Pulmonary artery endothelial cell (primary cell): ENCODE measurements around the gene ZNF592. TPM values are rescaled to one million over a fixed set of nuclear protein-coding genes. Genes with fewer than 3 reads are reported as not detected.

Source experiments
- DNase-seq: peaks from one replicate; pipeline ENCODE4 v3.0.0-alpha.2; 2011; ENCODE audit warnings: low read depth, low spot score
- total RNA-seq: library from RNA; depleted of rRNA; stranded (reverse); fragments of >200 nt; gene quantifications from 2 replicates; pipeline ENCODE4 v1.2.3, GENCODE V29; 2014

The ZNF592 gene
- total RNA-seq, 1 donor from 2014 or later = 3.9 TPM

GRCh38 chr15:84805221-84805620 is 56.8 kb downstream of the ZNF592 start:
- DNase-seq = no peak

GRCh38 chr15:84807228-84807627 is 58.8 kb downstream of the ZNF592 start:
- no peak for DNase-seq

GRCh38 chr15:84810073-84810840 is 61.9 kb downstream of the ZNF592 start:
- DNase-seq = no peak

GRCh38 chr15:84811151-84811550 is 62.8 kb downstream of the ZNF592 start:
- DNase-seq = no peak

GRCh38 chr15:84811828-84812227 is 63.4 kb downstream of the ZNF592 start:
- no peak for DNase-seq

- no peak for DNase-seq
These were observed 64.5 kb downstream of the ZNF592 start for GRCh38 chr15:84812842-84813241.

GRCh38 chr15:84813435-84813834 is 65.0 kb downstream of the ZNF592 start:
- DNase-seq = no peak

- DNase-seq = no peak
These were observed 65.5 kb downstream of the ZNF592 start for GRCh38 chr15:84813931-84814330.

GRCh38 chr15:84814916-84815315 is 66.5 kb downstream of the ZNF592 start:
- no peak for DNase-seq

- DNase-seq = no peak
These were observed 68.5 kb downstream of the ZNF592 start, which contains the start of gene ALPK3 for GRCh38 chr15:84816694-84817465. TSS of gene ALPK3 (plus strand) at chr15:84817356. CDS start at chr15:84817453, 97 bp downstream.

- DNase-seq = no peak
These were observed 69.2 kb downstream of the ZNF592 start for GRCh38 chr15:84817466-84818081.

GRCh38 chr15:84818261-84819131 is 70.1 kb downstream of the ZNF592 start:
- DNase-seq = peak; percentile 71

GRCh38 chr15:84819291-84819768 is 70.9 kb downstream of the ZNF592 start:
- no peak for DNase-seq

- no peak for DNase-seq
These were observed 71.4 kb downstream of the ZNF592 start for GRCh38 chr15:84819791-84820190.

- no peak for DNase-seq
These were observed 73.2 kb downstream of the ZNF592 start for GRCh38 chr15:84821501-84822021.

GRCh38 chr15:84822653-84823281 is 74.4 kb downstream of the ZNF592 start:
- no peak for DNase-seq

GRCh38 chr15:84823282-84823878 is 75.0 kb downstream of the ZNF592 start:
- no peak for DNase-seq

GRCh38 chr15:84824260-84825007 is 76.0 kb downstream of the ZNF592 start:
- DNase-seq = no peak

GRCh38 chr15:84826369-84826823 is 78.0 kb downstream of the ZNF592 start:
- DNase-seq = no peak
